ENCODE measurements around the gene KAZN.

KAZN gene

DNA sequence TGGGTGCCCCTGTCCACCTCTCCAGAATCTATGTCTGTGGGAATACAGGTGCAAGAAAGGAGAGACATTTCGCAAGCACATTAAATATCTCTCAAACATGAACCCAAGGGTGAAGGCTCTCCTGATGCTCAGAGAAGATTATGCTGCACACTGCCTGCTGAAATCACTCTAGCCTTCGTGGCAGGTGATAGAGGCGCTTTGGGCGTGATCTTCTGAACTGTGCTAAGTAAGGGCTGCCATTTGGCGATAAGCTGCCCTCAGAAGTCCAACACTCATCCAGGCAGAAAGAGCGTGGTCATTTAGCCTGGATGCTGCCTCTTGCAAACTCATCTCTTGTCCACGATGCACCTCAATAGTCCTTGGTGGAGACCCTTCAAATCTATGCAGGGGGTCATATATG is 241.9 kb downstream of the KAZN start:
- no peak for DNase-seq (ENCODE audit: low read depth)
- TF ChIP-seq, protein P1, sequence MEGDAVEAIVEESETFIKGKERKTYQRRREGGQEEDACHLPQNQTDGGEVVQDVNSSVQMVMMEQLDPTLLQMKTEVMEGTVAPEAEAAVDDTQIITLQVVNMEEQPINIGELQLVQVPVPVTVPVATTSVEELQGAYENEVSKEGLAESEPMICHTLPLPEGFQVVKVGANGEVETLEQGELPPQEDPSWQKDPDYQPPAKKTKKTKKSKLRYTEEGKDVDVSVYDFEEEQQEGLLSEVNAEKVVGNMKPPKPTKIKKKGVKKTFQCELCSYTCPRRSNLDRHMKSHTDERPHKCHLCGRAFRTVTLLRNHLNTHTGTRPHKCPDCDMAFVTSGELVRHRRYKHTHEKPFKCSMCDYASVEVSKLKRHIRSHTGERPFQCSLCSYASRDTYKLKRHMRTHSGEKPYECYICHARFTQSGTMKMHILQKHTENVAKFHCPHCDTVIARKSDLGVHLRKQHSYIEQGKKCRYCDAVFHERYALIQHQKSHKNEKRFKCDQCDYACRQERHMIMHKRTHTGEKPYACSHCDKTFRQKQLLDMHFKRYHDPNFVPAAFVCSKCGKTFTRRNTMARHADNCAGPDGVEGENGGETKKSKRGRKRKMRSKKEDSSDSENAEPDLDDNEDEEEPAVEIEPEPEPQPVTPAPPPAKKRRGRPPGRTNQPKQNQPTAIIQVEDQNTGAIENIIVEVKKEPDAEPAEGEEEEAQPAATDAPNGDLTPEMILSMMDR (IDR thresholded peaks at IDR 0.05; ENCODE audit: low read depth, low read length, missing control alignments): no peak
- no peak overlapping the region for H3K4me3 ChIP-seq (ENCODE audit: low read depth, low read length)
- in situ Hi-C loops (cut with HindIII; ENCODE audit: low sequenced_read_pairs): no loop called here

DNA sequence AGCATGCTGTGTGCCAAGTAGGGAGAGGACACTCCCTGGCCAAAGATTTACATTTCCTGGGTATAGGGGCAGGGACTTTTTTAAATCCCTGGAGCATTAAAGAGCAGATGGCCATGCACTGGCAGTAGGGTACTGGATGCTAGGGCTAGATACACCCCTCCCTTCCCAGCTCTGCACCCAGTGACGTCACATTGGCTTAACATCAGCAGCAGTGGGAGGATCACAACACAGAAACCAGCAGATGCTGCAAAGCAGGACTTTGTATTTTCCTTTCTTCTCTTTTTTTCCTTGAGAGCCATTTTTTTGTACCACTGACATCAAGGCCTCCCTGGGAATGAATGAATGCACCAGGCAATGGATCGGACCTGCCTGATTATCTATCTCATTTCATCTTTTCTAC is 243.0 kb downstream of the KAZN start:
- TF ChIP-seq, protein P1 (IDR thresholded peaks at IDR 0.05; ENCODE audit: low read depth, low read length, missing control alignments): no peak
- no peak overlapping the region for H3K4me3 ChIP-seq (ENCODE audit: low read depth, low read length)
- in situ Hi-C loops (cut with HindIII; ENCODE audit: low sequenced_read_pairs): no loop called here
- DNase-seq (ENCODE audit: low read depth): no peak

DNA sequence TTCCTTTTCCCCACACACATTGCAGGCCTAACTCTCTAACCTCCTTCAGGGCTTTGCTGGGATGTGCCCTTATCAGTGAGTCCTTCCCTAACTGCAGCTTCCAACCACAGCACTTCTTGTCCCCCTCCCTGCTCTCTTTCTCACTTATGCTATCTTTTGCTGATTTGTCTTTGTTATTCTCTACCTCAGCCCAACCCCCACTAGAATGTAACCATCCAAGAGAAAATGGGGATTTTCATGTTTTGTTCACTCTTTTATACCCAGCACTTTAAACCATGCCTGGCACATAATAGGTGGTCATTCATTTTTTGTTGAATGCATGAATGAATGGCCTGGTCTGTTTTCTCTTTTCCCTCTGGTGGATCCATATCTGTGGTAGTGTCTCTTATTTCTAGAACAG is 243.5 kb downstream of the KAZN start:
- TF ChIP-seq, protein P1 (IDR thresholded peaks at IDR 0.05; ENCODE audit: low read depth, low read length, missing control alignments): no peak
- H3K4me3 ChIP-seq (ENCODE audit: low read depth, low read length): no peak overlapping the region
- in situ Hi-C loops (cut with HindIII; ENCODE audit: low sequenced_read_pairs): no loop called here
- no peak for DNase-seq (ENCODE audit: low read depth)

DNA sequence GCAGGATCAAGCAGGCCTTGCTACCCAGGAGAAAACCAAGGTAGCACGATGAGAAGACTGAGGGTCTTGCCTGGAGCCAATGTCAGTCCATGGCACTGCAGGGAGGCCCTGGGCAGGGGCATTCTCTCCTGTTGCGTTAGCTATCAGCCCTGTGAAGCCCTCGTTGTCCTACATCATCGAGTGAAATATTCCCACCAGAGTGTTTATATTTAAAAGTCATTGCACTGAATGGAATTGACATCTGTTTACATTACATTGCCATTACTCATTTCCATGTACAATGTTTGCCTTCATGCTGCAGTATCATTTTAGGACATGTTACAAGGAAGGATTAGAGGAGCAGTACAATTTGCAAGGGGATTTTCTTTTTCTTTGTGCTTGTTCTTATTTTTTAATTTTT is 243.9 kb downstream of the KAZN start:
- no peak overlapping the region for H3K4me3 ChIP-seq (ENCODE audit: low read depth, low read length)
- DNase-seq (ENCODE audit: low read depth): no peak
- TF ChIP-seq, protein P1 (IDR thresholded peaks at IDR 0.05; ENCODE audit: low read depth, low read length, missing control alignments): no peak
- in situ Hi-C loops (cut with HindIII; ENCODE audit: low sequenced_read_pairs): no loop called here

DNA sequence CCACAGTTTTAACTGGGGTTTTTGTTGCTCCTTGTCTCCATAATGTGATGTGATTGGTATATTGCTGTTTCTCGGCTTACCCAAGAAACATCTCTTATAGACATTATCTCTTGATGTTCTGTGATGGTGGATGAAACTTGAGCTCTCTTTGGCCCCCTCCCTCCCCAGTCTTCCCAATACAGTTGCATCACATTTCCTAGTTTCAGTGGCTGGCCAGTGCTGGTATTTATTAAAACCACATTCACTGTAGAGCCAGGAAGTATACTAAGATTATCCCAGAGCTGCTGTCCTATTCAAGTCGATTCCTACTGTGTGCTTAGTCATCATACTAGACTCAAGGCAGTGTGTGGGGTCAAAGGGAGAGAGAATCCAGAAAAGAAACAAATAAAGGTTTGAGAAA is 244.4 kb downstream of the KAZN start:
- DNase-seq (ENCODE audit: low read depth): no peak
- H3K4me3 ChIP-seq (ENCODE audit: low read depth, low read length): no peak overlapping the region
- in situ Hi-C loops (cut with HindIII; ENCODE audit: low sequenced_read_pairs): no loop called here
- TF ChIP-seq, protein P1 (IDR thresholded peaks at IDR 0.05; ENCODE audit: low read depth, low read length, missing control alignments): no peak

DNA sequence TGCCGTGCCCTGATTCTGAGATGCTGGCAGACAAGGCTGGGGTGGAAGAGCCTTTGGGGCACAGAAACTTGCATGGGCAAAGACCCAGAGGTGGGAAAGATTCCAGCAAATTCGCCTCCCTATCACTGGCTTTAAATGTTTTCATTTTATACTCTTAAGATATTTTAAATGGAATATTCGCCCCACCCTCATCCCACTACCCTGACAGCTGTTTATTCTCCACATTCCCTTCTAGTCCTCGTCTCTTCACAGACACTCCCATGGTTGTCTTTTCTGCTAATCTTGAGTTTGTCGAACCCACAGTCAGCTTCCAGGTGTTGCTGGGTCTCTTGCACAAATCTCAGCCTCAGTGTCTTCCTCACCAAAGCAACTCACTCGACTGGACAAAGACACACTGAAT is 245.0 kb downstream of the KAZN start:
- in situ Hi-C loops (cut with HindIII; ENCODE audit: low sequenced_read_pairs): no loop called here
- DNase-seq (ENCODE audit: low read depth): no peak
- TF ChIP-seq, protein P1 (IDR thresholded peaks at IDR 0.05; ENCODE audit: low read depth, low read length, missing control alignments): no peak
- no peak overlapping the region for H3K4me3 ChIP-seq (ENCODE audit: low read depth, low read length)

DNA sequence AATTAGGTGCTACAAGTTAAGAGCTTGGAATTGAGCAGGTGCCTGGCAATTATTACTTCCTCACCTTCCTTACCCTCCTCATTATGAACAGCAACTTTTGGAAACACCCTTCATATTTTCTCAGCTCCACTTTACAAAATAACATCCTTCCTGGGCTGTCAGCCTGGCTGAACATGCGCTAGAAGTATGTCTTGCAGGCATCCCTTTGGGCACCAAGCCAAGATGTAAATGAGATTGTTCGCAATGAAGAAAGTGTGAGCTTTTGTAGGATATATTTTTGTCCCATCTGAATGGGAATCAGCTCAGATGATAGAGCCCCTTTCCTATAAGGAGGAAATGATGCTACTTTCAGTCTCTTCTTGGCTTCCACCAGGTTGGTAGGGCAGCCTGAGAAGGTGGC is 245.9 kb downstream of the KAZN start:
- TF ChIP-seq, protein P1 (IDR thresholded peaks at IDR 0.05; ENCODE audit: low read depth, low read length, missing control alignments): no peak

More for the DNA sequence above, 245.9 kb downstream of the KAZN start:
- in situ Hi-C loops (cut with HindIII; ENCODE audit: low sequenced_read_pairs): no loop called here
- DNase-seq (ENCODE audit: low read depth): no peak
- no peak overlapping the region for H3K4me3 ChIP-seq (ENCODE audit: low read depth, low read length)

All from astrocyte of the cerebellum (primary cell).